NCI-H1694 treated with DMSO at 0.1 percent for 48 hours (cell line): ENCODE measurements around the gene FPGS.
"Not testable (repeated sequence)": the region's sequence is repeated elsewhere in the genome, so short reads cannot be mapped to it uniquely, and the experiment has no call there.

Experiments
- DNase-seq: peaks from one replicate; lab custom pipeline; 2025; lab: John Stamatoyannopoulos, UW

FPGS gene

DNA sequence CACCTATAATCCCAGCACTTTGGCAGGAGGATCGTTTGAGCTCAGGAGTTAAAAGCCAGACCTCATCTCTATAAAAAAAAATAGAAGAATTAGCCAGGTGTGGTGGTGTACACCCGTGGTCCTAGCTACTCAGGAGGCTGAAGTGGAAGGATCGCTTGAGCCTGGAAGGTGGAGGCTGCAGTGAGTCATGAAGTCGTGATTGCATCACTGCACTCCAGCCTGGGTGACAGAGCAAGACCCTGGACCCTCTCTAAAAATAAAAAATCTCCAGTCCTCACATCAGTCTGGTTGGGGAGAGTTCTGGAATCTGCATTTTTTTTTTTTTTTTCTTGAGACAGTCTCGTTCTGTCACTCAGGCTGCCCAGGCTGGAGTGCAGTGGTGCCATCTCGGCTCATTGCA, 9.3 kb downstream of the FPGS start:
- no peak for DNase-seq

GRCh38 chr9:127812936-127813675, 10.4 kb downstream of the FPGS start:
- DNase-seq = no peak

DNA sequence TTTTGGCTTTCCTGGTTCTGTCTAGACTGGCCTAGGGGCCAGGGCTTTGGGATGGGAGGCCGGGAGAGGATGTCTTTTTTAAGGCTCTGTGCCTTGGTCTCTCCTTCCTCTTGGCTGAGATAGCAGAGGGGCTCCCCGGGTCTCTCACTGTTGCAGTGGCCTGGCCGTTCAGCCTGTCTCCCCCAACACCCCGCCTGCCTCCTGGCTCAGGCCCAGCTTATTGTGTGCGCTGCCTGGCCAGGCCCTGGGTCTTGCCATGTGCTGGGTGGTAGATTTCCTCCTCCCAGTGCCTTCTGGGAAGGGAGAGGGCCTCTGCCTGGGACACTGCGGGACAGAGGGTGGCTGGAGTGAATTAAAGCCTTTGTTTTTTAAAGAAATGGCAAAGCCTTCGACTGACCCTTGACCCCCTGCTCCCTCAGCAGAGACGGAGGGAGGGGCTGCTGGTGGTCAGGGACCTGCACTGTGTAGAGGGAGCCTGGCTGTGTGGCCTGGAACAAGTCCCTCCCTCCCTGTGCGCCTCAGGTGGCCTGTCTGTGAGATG, 11.1 kb downstream of the FPGS start:
- DNase-seq = no peak

GRCh38 chr9:127814619-127815511, 12.2 kb downstream of the FPGS start:
- no peak for DNase-seq

DNA sequence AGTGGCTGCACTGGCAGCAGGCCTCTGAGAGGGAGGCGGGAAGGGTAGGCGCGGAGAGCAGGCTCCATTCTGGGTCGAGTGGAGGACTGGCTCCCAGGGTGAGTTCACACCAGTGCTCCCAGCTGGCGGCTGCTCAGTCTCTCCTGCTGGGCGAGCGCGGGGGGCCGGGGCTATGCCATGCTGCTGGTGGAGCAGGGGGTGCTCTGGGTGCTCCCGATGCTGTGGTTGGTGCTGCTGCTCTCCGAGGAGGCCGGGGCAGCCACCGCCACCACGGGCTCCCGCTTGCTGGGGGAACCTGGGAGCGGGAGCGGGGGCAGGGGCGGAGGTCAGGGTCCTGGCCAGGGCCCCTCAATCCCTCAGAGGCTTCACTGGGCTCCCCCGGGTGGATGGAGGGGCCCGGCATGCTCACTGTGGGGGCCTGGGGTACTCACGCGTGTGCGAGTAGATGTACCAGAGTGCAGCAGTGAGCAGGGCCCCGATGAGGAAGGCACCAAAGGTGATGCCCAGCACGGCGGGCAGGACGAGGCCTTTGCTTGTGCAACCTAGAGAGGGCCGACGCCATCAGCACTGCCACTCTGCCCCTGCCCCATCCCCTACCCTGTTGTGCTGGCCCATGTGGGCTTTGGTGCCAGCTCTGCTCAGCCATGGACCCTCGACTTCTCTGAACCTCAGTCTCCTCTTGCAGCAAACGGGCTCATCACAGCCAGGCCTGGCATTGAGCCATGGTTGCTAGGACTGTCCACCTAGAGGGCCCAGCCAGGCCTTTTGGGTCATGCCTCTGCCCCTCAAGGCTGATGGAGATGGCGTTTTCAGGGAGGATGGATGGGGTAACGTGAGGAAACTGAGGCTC, 13.1 kb downstream of the FPGS start:
- DNase-seq = no peak

DNA sequence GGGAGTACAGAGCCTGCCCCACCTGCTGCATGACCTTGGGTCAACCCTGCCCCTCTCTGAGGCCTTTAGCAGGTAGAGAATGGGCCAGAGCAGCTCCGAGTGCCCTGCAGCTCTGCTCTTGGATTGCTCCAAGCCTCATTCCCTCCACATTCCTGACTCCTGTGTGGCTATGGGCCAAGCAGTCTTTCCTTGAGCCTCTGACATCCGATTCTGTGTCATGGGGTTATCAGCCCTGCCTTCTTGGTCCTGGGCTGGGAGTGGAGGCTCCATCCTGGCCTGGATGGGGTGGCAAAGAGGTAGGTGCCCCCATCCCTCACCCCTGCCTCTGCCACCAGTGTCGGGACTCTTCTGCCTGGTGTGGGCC, 13.7 kb downstream of the FPGS start:
- no peak for DNase-seq

DNA sequence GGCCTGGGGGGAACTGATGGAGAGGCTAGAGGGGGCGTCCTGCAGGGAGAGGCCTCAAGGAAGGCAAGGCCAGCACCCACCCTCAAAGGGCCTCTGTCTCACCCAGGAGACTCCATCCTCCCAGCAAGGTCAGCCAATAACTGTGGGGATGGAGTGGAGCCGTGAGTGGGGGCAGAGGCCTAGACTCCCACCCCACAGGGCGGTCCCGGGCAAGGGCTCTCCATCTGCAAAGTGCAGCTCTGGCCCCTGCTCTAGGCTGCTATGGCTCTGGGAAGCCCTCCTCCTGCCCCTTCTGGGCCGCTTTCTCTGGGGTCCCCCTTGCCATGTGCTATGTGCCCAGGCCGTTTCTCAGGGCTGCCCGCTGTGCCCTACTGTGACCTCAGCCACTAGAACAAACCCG, 14.0 kb downstream of the FPGS start:
- no peak for DNase-seq

DNA sequence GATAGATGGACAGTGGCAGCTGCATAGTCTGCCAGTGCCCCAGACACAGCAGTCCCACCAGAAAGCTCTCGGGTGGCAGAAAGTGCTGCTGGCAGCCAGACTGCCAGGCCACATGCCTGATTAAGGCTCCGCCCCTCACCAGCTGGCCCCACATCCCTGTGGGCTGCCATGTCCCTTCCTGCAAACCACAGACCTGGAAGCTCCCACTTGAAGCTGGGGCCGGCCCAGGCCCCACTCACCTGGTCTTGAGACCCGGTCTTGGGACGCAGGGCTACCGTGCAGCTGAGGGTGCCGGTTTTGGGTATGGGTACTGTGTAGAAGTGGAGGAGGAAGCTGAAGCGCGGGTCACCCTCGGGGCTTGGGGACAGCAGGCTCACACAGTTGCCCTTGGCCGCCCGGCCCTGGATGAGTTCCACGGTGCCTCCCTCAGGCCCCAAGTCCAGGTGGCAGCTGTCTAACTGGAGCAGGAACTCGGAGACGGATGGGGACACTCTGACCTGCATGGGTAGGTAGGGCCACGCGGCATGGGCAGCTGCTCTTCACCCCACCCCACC, 15.3 kb downstream of the FPGS start:
- DNase-seq = peak; percentile 43

- no peak for DNase-seq
Measured at GRCh38 chr9:127818574-127818973, 15.9 kb downstream of the FPGS start.

DNA sequence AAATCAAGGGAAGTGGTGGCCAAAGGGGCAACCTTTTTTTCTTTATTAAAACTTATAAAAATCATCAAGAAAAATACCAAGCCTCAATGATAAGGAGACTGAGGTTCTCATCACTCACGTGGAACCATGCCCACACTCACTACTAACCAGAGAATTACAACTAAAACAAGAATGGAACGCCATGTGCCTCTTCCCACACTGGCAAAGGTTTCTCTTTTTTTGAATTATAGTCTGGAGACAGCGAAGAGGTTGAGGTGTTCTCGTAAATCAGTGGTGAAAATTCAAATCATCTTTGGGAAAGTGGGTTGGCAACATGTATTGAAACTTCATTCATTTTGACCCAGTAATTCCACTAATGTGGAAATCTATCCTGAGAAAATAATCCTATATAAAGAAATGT, 19.4 kb downstream of the FPGS start:
- DNase-seq = no peak

DNA sequence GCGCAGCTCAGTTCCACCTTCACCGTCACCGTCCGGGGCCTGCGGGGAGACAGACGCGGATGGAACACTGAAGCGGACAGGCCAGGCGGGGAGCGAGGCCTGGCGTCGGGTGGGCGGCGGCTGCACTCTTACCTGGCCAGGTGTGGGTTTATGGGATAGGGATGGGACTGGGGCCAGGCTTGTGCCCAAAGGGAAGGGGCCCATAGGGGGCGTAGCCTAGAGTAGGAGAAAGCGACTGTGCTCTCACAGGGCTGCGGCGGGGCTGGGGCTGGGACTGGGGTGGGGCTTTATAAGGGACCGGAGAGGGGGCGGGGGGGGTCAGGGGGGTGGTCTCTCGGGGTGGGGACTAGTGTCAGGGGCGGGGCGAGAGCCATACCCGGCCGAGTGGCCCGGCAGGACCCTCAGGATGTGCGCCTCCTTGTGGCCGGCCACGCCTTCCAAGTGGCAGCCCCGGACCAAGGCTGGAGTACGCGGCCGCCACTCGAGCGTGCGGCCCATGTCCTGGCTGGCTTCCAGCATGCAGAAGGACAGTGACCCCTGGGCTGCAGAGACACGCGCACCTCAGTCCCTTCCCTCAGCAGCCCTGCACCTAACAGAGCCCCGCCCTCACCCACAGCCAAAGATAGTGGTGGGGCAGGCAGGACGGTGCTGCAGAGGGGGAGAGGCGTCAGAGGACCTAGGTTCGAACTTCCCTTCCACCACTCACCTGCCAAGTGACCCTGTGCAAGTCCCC, 22.8 kb downstream of the FPGS start:
- DNase-seq = no peak

DNA sequence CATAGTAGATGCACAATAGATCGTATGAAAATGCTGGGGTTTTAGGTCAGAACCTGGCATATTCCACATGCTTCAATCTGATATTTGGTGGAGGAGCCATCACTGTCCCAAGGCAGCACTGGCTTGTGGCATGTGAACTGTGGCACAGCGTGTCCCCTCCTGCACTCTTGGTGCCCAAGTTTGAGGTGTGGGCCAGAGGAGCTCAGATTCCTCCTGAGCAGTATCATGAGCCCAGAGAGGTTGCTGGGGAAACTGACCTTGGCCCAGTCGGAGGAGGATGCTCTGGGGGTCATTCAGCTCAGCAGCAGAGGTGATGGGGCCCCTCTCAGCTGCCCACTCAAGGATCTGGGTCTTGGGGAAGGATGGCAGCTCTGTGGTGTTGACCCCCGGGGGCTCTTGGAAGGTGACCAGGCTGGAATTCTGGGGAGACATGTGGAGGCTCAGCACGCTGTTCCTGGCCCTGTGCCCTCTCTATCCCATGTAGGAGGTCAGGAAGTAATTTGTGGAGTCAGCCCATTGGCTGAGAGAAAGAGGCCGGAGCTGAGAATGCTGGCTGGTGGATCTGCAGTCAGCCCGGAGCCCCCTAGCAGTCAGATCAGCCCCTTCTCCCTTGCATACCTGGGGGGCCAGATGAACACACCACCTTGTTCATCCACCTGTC, 23.7 kb downstream of the FPGS start:
- no peak for DNase-seq

DNA sequence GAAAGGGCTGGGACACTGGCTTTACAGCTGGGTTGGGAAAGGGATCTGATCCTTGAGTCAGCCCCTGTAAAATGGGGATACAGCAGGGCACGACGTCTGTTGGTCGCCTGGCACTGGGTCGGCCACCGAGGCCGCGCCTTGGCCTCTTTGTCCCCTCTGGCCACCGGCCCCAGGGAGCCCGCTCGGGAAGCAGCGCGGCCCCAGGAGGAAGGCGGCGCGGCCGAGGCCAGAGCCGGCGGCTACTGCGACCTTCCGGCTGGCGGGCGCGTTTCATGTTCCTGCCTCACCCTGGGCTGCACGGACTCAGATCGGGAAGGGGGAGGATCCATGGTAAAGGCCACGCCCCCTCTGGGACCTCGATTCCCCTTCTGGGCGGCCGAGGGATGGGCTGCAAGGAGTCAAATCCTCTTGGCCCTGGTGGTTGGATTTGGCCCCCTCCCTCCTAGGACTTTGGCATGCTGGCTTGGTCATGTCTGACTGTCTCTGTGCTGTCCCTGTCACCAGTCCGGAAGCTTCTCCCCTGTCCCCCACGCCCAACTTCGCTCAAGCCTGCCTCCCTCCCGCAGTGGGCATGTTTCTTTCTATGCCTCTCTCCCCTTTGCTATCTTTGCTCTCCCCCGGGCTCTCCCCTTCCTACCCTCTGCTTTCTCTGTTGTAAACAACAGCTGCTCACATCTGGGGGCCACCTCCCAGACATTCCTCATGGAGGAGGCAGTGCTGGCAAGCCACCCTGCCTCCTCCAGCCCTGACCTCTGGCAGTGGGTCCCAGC, 25.8 kb downstream of the FPGS start:
- DNase-seq = no peak

- DNase-seq = no peak
Measured at GRCh38 chr9:127829205-127829906, 26.7 kb downstream of the FPGS start.

GRCh38 chr9:127832248-127832647, 29.6 kb downstream of the FPGS start:
- DNase-seq = no peak

DNA sequence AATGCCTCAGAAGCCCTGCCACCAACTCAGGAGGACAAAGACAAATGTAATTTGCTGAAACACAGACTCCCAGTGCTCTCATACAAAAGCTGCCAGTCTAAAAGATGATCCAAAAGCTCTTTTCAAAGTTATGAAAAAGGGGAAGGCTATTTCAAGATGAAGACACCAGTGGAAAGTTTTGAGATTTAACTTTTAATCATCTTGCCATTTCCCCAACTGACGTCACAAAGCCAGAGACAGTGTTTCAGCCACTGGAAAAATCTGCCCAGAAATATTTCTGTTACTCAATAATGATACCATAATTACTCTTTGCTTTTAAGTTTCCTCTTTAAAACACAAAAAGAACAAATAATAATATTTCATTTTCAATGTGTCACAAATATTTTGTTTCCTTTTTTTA, 30.9 kb downstream of the FPGS start:
- no peak for DNase-seq

DNA sequence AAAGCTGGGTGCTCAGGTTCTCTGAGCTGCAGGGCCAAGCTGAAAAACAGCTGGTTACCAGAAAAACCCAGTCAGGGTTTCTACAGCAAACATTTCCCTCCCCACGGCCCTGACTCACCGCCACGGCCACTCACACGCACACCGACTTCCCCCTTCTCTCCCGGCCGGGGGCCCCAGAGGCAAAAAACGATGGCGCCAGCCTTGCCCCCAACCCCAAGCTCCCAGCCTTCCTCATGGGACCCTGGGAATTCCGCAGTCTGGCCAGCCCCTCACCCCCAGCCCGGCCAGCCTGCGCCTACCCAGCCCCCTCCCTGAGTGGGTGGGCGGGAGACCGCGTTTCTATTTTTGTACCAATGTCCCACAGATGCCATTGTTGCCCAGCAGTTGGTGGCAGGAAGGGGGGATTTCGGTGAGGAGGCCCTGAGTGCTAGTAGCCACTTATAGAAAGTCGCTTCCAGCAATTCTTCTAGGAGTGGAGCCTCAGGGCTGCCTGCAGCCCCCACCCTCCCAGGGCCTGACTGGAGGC, 33.4 kb downstream of the FPGS start:
- DNase-seq = no peak

GRCh38 chr9:127836561-127836960, 33.9 kb downstream of the FPGS start:
- DNase-seq = not testable (repeated sequence)

- DNase-seq = no peak
Measured at GRCh38 chr9:127837346-127837745, 34.7 kb downstream of the FPGS start.
